Measurements from ENCODE around the gene TMSB4X.

GRCh38 chrX:13000301-13000811, 25.4 kb downstream of the TMSB4X start:
- TF ChIP-seq CTCF (IDR thresholded peaks at IDR 0.05; ENCODE audit: insufficient read depth, low read depth, low read length) (no peak), EZH2 (IDR thresholded peaks at IDR 0.05; ENCODE audit: insufficient read depth, low read length) (no peak)

All from astrocyte (in vitro differentiated cells and primary cell).